ENCODE measurements around the gene NUAK2.

NUAK2 gene

GRCh38 chr1:205345761-205346160 lies 24.2 kb upstream of the NUAK2 start:
- WGBS = 82% methylated on average over 11 of the region's 11 CpGs
- Histone ChIP-seq H4K91ac (ENCODE audit: low read length) (no peak overlapping the region), H2BK15ac (ENCODE audit: low read depth, poor library complexity, severe bottlenecking) (no peak overlapping the region), H2BK12ac (ENCODE audit: low read length in 2 of 2) (no peak overlapping the region), H3K27ac (ENCODE audit: low read length, poor library complexity, severe bottlenecking) (no peak overlapping the region), H3K18ac (ENCODE audit: low read depth in 1 of 2, low read length in 2 of 2) (no peak overlapping the region), H3K9ac (ENCODE audit: low read length) (no peak overlapping the region), H3K4me2 (ENCODE audit: low read length, poor library complexity, severe bottlenecking) (no peak overlapping the region), H3K4me1 (ENCODE audit: control insufficient read depth, insufficient read depth, low read depth, low read length) (peaks cover 13% of the 10 kb centered on the region), H3K79me1 (replicated peaks; ENCODE audit: low read length, poor library complexity, severe bottlenecking) (no peaks in the 10 kb centered on the region), H3K23ac (ENCODE audit: low read length in 2 of 2) (no peak overlapping the region), H2BK120ac (ENCODE audit: low read depth, low read length) (no peak overlapping the region), H3K36me3 (ENCODE audit: control insufficient read depth in 1 of 2, insufficient read depth in 2 of 2, low read depth in 1 of 2, low read length in 2 of 2) (no peaks in the 10 kb centered on the region), H4K8ac (ENCODE audit: low read length) (no peak overlapping the region), H3K9me3 (ENCODE audit: control insufficient read depth, low read length) (no peaks in the 10 kb centered on the region), H2BK5ac (ENCODE audit: low read depth, low read length, poor library complexity, severe bottlenecking) (no peak overlapping the region), H3K4ac (ENCODE audit: low read depth in 1 of 2, low read length in 2 of 2) (no peak overlapping the region), H3K14ac (ENCODE audit: low read length in 2 of 2) (no peak overlapping the region), H2AFZ (ENCODE audit: low read depth, low read length) (no peak overlapping the region), H3K4me3 (ENCODE audit: insufficient read depth in 1 of 2, low read depth in 1 of 2, low read length in 2 of 2) (no peak overlapping the region), H3K27me3 (ENCODE audit: control insufficient read depth in 1 of 2, insufficient read depth in 1 of 2, low read length in 2 of 2) (peaks cover 78 to 88% of the 10 kb centered on the region in 2 experiments), H2AK5ac (ENCODE audit: low read length, severe bottlenecking) (no peak overlapping the region)
- no peak for DNase-seq

- H3K14ac ChIP-seq (ENCODE audit: low read length in 2 of 2) = no peak overlapping the region
- H3K79me1 ChIP-seq (replicated peaks; ENCODE audit: low read length, poor library complexity, severe bottlenecking) = no peaks in the 10 kb centered on the region
- peak overlapping the region; percentile 63 for H3K4me2 ChIP-seq (ENCODE audit: low read length, poor library complexity, severe bottlenecking)
- no peak overlapping the region for H4K8ac ChIP-seq (ENCODE audit: low read length)
- no peak overlapping the region for H3K23ac ChIP-seq (ENCODE audit: low read length in 2 of 2)
- H3K18ac ChIP-seq (ENCODE audit: low read depth in 1 of 2, low read length in 2 of 2) = no peak overlapping the region
- H2AFZ ChIP-seq (ENCODE audit: low read depth, low read length) = no peak overlapping the region
- H3K4ac ChIP-seq (ENCODE audit: low read depth in 1 of 2, low read length in 2 of 2) = no peak overlapping the region
- peaks cover 13% of the 10 kb centered on the region for H3K4me1 ChIP-seq (ENCODE audit: control insufficient read depth, insufficient read depth, low read depth, low read length)
- no peak overlapping the region for H2BK5ac ChIP-seq (ENCODE audit: low read depth, low read length, poor library complexity, severe bottlenecking)
- no peak overlapping the region for H2BK120ac ChIP-seq (ENCODE audit: low read depth, low read length)
- no peak overlapping the region for H3K9ac ChIP-seq (ENCODE audit: low read length)
- no peaks in the 10 kb centered on the region for H3K9me3 ChIP-seq (ENCODE audit: control insufficient read depth, low read length)
- 22% methylated on average over 24 of the region's 59 CpGs for WGBS
- no peak overlapping the region for H3K27ac ChIP-seq (ENCODE audit: low read length, poor library complexity, severe bottlenecking)
- H3K36me3 ChIP-seq (ENCODE audit: control insufficient read depth in 1 of 2, insufficient read depth in 2 of 2, low read depth in 1 of 2, low read length in 2 of 2) = no peaks in the 10 kb centered on the region
- H3K4me3 ChIP-seq (ENCODE audit: insufficient read depth in 1 of 2, low read depth in 1 of 2, low read length in 2 of 2) = peak overlapping the region; percentile 40 to 47
- H2AK5ac ChIP-seq (ENCODE audit: low read length, severe bottlenecking) = no peak overlapping the region
- H2BK12ac ChIP-seq (ENCODE audit: low read length in 2 of 2) = no peak overlapping the region
- no peak overlapping the region for H2BK15ac ChIP-seq (ENCODE audit: low read depth, poor library complexity, severe bottlenecking)
- H4K91ac ChIP-seq (ENCODE audit: low read length) = no peak overlapping the region
- DNase-seq = peak; percentile 30
- peaks cover 64 to 77% of the 10 kb centered on the region in 2 experiments for H3K27me3 ChIP-seq (ENCODE audit: control insufficient read depth in 1 of 2, insufficient read depth in 1 of 2, low read length in 2 of 2)
Measured at GRCh38 chr1:205344066-205344928, 22.8 kb upstream of the NUAK2 start.

- H3K27ac ChIP-seq (ENCODE audit: low read length, poor library complexity, severe bottlenecking) = no peak overlapping the region
- peaks cover 63 to 77% of the 10 kb centered on the region in 2 experiments for H3K27me3 ChIP-seq (ENCODE audit: control insufficient read depth in 1 of 2, insufficient read depth in 1 of 2, low read length in 2 of 2)
- H3K23ac ChIP-seq (ENCODE audit: low read length in 2 of 2) = peak overlapping the region in 1 of 2 experiments; percentile 9
- 2% methylated on average over 57 of the region's 63 CpGs for WGBS
- no peak overlapping the region for H2BK15ac ChIP-seq (ENCODE audit: low read depth, poor library complexity, severe bottlenecking)
- no peak overlapping the region for H3K9ac ChIP-seq (ENCODE audit: low read length)
- peaks cover 13% of the 10 kb centered on the region for H3K4me1 ChIP-seq (ENCODE audit: control insufficient read depth, insufficient read depth, low read depth, low read length)
- H3K4ac ChIP-seq (ENCODE audit: low read depth in 1 of 2, low read length in 2 of 2) = no peak overlapping the region
- H2BK5ac ChIP-seq (ENCODE audit: low read depth, low read length, poor library complexity, severe bottlenecking) = no peak overlapping the region
- peak overlapping the region in 1 of 2 experiments; percentile 40 for H3K4me3 ChIP-seq (ENCODE audit: insufficient read depth in 1 of 2, low read depth in 1 of 2, low read length in 2 of 2)
- H4K8ac ChIP-seq (ENCODE audit: low read length) = no peak overlapping the region
- no peaks in the 10 kb centered on the region for H3K79me1 ChIP-seq (replicated peaks; ENCODE audit: low read length, poor library complexity, severe bottlenecking)
- no peak overlapping the region for H3K14ac ChIP-seq (ENCODE audit: low read length in 2 of 2)
- no peak overlapping the region for H2BK120ac ChIP-seq (ENCODE audit: low read depth, low read length)
- DNase-seq = no peak
- no peak overlapping the region for H3K18ac ChIP-seq (ENCODE audit: low read depth in 1 of 2, low read length in 2 of 2)
- no peak overlapping the region for H2AFZ ChIP-seq (ENCODE audit: low read depth, low read length)
- H3K9me3 ChIP-seq (ENCODE audit: control insufficient read depth, low read length) = no peaks in the 10 kb centered on the region
- no peak overlapping the region for H4K91ac ChIP-seq (ENCODE audit: low read length)
- H3K4me2 ChIP-seq (ENCODE audit: low read length, poor library complexity, severe bottlenecking) = peak overlapping the region; percentile 63
- no peak overlapping the region for H2BK12ac ChIP-seq (ENCODE audit: low read length in 2 of 2)
- no peaks in the 10 kb centered on the region for H3K36me3 ChIP-seq (ENCODE audit: control insufficient read depth in 1 of 2, insufficient read depth in 2 of 2, low read depth in 1 of 2, low read length in 2 of 2)
- H2AK5ac ChIP-seq (ENCODE audit: low read length, severe bottlenecking) = no peak overlapping the region
Measured at GRCh38 chr1:205343431-205344065, 22.0 kb upstream of the NUAK2 start.

GRCh38 chr1:205342986-205343385 lies 21.4 kb upstream of the NUAK2 start:
- no peak overlapping the region for H4K8ac ChIP-seq (ENCODE audit: low read length)
- H3K4ac ChIP-seq (ENCODE audit: low read depth in 1 of 2, low read length in 2 of 2) = no peak overlapping the region
- H3K14ac ChIP-seq (ENCODE audit: low read length in 2 of 2) = no peak overlapping the region
- H3K79me1 ChIP-seq (replicated peaks; ENCODE audit: low read length, poor library complexity, severe bottlenecking) = no peaks in the 10 kb centered on the region
- H4K91ac ChIP-seq (ENCODE audit: low read length) = no peak overlapping the region
- no peak overlapping the region for H2AK5ac ChIP-seq (ENCODE audit: low read length, severe bottlenecking)
- H3K9ac ChIP-seq (ENCODE audit: low read length) = no peak overlapping the region
- no peak overlapping the region for H3K4me3 ChIP-seq (ENCODE audit: insufficient read depth in 1 of 2, low read depth in 1 of 2, low read length in 2 of 2)
- H3K18ac ChIP-seq (ENCODE audit: low read depth in 1 of 2, low read length in 2 of 2) = no peak overlapping the region
- no peak overlapping the region for H2BK120ac ChIP-seq (ENCODE audit: low read depth, low read length)
- H2BK15ac ChIP-seq (ENCODE audit: low read depth, poor library complexity, severe bottlenecking) = no peak overlapping the region
- no peak overlapping the region for H2BK12ac ChIP-seq (ENCODE audit: low read length in 2 of 2)
- H3K9me3 ChIP-seq (ENCODE audit: control insufficient read depth, low read length) = no peaks in the 10 kb centered on the region
- no peak overlapping the region for H3K23ac ChIP-seq (ENCODE audit: low read length in 2 of 2)
- H3K27me3 ChIP-seq (ENCODE audit: control insufficient read depth in 1 of 2, insufficient read depth in 1 of 2, low read length in 2 of 2) = peaks cover 63 to 77% of the 10 kb centered on the region in 2 experiments
- no peak for DNase-seq
- WGBS = 78% methylated on average over 12 of the region's 12 CpGs
- no peaks in the 10 kb centered on the region for H3K36me3 ChIP-seq (ENCODE audit: control insufficient read depth in 1 of 2, insufficient read depth in 2 of 2, low read depth in 1 of 2, low read length in 2 of 2)
- no peak overlapping the region for H2AFZ ChIP-seq (ENCODE audit: low read depth, low read length)
- H3K4me2 ChIP-seq (ENCODE audit: low read length, poor library complexity, severe bottlenecking) = no peak overlapping the region
- H3K4me1 ChIP-seq (ENCODE audit: control insufficient read depth, insufficient read depth, low read depth, low read length) = peaks cover 13% of the 10 kb centered on the region
- H3K27ac ChIP-seq (ENCODE audit: low read length, poor library complexity, severe bottlenecking) = no peak overlapping the region
- no peak overlapping the region for H2BK5ac ChIP-seq (ENCODE audit: low read depth, low read length, poor library complexity, severe bottlenecking)
